GM18907 (cell line): ENCODE data around the gene TTLL11.

Experiments used
- ATAC-seq: cut with Tn5 transposase; IDR thresholded peaks from one replicate; pipeline ENCODE4 v1.9.1; 2021; ENCODE audit warnings: mild to moderate bottlenecking, moderate library complexity; ENCODE audit not compliant: unreplicated experiment

TTLL11 gene

DNA sequence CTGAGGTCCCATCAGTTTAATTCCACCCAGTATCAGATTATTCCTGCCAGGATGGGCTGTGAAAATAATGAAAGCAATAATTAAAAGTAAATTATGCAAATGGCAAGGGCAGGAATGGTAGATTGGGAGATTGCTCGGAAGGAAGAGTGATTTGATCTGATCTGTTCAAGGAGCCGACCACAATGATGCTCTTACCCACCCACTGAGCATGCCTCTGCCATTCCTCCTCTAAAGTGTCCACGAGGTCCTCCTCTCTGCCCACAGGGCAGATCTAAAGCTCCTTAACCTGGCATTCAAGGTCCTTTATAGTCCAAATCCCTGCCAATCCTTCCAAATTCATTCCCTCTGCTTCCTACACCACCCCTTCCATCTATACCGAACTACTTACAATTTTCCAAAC lies 147.8 kb downstream of the TTLL11 start:
- no peak for ATAC-seq

DNA sequence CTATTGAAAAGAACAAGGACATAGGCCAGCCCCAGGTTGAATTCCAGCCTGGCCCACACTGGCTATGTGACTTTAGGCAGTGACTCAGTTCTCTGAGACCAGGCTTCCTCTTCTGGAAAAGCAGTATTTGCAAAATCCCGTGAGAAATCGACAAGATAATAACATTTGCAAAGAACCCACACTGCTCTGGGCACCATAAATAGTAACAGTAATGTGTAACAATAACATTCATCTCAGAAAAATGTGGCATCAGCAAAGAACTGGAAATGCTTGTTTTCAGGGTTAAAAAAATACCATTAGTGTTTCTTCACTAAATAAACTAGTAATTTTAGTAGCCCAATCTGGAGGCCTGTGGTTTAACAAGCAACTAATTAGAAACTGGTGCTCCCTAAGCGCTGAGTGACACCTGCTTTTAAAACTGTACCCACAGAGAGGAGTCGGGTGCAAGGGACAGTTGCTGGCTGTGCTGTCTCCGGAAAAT lies 148.4 kb downstream of the TTLL11 start:
- no peak for ATAC-seq

DNA sequence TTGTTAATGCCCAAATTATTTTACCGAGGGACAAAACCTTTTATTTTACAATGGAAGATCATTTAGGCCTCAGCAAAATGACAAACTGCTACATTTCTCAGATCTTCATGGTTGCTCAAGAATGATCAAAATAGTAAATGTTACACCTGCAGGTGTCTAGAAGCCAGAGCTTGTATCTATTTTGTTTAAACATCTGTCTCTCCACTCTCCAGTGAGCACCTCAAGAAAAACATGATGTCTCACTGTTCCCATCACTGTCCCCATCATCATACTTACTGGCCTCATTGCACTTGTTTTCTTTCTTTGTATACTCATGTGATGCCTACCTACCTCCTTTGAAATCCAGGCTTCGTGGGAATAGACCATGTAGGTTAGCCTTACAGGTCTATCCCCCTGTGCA lies 149.6 kb downstream of the TTLL11 start:
- ATAC-seq: no peak

GRCh38 chr9:121942866-121943382 lies 150.2 kb downstream of the TTLL11 start:
- no peak for ATAC-seq

GRCh38 chr9:121942313-121942712 lies 150.8 kb downstream of the TTLL11 start:
- no peak for ATAC-seq

GRCh38 chr9:121939643-121940042 lies 153.5 kb downstream of the TTLL11 start:
- ATAC-seq: no peak

DNA sequence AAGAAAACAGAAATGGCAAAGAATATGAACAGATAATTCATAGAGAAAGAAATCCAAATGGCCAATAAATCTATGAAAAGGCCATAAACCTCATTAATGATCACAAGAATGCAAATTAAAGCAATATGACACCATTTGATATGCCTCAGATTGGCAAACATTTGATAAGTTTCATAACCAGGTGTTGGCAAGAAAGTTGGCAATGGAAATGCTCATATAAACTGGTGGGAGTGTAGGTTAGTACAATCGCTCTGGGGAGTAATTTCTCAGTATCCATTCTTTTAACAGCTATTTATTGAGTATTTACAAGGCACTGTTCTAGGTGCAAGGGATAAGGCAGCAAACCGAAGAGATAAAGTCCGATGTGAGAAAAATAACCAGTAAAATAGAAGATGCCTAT lies 154.5 kb downstream of the TTLL11 start:
- ATAC-seq: no peak

DNA sequence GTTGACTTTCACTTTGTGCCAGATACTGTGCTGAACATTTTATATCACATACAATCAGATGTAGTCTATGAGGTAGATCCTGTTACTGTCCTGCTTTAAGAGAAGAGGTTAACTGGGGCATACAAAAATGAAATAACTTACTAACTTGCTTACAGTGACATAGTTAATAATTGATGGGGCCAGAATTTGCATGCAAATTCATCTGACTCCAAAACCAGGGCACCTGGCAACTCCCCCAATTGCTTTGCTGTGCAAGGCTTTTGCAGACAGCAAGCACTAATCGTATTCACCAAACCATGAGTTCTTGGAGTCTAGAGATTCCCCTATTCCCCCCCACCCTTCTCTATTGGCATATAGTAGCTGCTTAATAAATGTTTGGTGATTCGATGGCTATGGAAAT lies 155.9 kb downstream of the TTLL11 start:
- ATAC-seq: no peak

- ATAC-seq: no peak
Measured at GRCh38 chr9:121935739-121936138, 157.4 kb downstream of the TTLL11 start.

GRCh38 chr9:121930956-121931355 lies 162.2 kb downstream of the TTLL11 start:
- no peak for ATAC-seq

DNA sequence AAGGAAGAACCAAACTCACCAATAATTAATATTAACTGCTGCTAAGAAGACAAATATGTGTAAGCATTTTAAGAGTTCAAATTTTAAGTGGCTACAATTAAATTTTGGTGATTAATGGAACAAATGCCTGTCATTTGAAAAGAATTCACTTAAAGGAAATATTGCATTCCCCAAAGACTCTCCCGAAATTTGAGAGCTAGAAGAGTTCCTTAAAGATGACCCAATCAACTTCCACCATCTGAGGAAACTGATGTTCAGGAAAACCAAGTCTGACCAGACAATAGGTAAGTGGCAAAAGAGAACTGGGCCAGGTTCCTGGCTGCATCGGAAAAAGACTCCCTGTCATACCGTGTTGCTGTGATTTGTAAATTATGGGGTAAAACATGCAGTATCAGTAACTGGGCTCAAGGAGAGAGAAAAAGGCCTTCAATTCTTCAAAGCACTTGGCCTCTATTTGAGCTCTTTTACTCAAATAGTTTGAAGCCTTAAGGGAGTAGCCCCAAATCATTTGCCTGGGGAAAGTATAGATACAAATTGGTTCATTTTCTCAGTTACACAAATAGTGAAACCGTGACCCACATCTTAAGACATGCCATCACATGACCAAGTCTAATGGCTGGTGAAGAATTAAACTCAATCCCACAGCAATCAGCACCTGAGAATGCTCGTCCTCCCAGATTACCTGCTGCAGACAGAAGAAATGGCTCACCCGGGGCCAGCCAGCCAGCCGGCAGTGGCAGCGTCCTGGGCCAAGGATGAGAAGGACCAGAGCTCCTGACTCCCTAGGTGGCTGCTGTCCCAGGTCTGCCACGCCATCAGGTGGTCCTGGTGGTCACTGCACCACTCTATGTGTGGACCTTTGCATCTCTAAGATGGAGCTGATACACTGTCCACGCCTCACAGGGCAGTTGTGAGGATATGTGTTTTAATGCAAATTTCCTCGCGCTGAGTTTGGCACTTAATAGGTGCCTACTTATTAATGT lies 162.9 kb downstream of the TTLL11 start:
- ATAC-seq: no peak

- no peak for ATAC-seq
Measured at GRCh38 chr9:121927636-121928035, 165.5 kb downstream of the TTLL11 start.

DNA sequence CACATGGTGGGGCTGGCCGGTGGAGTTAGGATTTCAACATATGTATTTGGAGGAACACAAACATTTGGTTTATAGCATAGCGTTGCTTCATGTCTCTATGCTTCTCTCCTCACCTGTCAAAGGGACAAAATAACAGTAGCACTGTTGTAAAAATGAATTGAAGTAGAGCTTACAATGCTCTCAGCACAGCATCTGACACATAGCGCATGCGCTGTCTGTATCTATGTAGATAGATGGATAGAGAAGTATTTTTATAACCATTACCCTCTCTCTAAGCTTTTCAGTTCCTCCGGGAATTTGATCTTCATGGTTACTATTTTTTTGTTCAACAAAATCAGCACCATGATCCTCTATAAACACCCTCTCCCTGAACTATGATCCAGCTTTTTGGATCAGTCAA lies 166.0 kb downstream of the TTLL11 start:
- no peak for ATAC-seq

GRCh38 chr9:121926351-121926801 lies 166.7 kb downstream of the TTLL11 start:
- ATAC-seq: no peak

- no peak for ATAC-seq
Measured at GRCh38 chr9:121925935-121926334, 167.2 kb downstream of the TTLL11 start.

DNA sequence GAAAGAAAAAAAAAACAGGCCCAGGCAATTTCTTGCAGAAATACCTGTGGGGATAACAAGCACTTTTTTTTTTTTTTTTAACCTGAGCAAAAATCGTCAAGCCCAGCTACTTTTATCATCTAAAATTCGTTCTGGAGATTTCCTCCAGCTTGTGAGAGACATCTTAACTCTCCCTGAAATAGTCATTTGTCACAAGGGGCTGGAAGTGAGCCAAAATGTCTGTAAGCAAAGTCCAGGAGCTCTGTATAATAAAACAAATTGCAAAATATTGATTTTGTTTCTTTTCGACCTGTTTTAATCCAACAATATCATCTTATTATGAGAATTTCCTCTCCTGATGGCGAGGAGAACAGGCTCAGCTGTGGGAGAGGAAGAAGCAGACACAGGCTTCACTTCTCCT lies 168.4 kb downstream of the TTLL11 start:
- ATAC-seq: no peak

GRCh38 chr9:121921444-121921843 lies 171.7 kb downstream of the TTLL11 start:
- no peak for ATAC-seq

DNA sequence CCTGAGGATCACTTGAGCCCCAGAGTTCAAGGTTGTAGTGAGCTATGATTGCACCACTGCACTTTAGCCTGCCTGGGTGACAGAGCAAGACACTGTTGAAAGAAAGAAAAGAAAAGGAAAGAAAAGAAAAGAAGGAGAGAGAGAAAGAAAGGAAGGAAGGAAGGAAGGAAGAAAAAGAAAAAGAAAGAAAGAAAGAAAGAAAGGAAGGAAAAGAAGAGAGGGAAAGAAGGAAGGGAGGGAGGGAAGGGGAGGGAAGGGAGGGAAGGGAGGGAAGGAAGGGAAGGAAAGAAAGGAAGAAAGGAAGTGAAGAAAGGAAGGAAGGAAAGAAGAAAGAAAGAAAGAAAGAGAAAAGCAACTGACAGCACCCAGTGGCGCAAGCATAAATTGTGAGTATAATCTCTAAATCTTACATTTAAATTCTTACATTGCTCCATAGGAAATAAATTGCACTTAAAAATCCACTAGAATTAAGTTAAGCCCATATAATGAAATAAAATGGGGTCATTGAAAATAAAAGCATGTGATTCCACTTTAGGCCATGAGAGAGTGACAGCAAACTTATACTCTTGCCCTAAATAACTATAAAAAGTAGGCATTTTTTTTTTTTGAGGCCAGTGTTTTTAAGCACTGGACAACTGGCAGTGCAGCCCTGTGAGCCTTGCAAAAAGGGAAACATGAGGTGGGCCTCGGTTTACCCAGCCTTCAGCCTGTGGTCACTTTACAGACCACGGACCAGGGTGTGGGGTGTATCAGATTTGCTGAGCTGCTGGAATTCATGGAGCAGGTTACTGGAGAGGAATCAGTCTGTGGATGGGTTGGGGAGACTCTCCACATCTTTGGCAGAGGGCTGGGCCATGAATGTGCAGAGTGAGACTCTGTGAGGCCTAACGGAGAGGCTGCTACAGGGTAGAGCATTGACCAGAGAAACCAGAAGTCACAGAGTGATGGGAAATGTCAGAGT lies 175.5 kb downstream of the TTLL11 start:
- no peak for ATAC-seq

DNA sequence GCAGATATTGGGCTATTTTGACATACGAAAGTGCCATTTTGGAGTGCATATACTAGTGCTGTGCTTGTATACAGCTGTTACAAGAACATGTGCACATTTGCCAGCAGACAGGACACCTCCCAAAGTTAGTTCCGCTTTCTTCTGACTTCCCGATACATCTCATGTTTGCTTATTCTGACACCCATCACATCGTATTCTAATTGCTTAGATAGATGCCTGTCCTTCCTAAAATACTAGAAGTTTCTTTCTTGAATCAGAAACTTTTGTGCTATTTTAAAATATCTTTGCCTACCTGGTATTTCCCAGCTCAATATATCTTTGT lies 177.8 kb downstream of the TTLL11 start:
- ATAC-seq: no peak

GRCh38 chr9:121914604-121915303 lies 178.4 kb downstream of the TTLL11 start:
- ATAC-seq: no peak
